Karpas-422 (cell line): ENCODE results near the gene AGMAT. TPM values are rescaled to one million over a fixed set of nuclear protein-coding genes. Genes with fewer than 3 reads are reported as not detected.

Experiments used
- DNase-seq: peaks from one replicate; pipeline ENCODE4 v3.0.0-alpha.2; 2015
- H2AFZ ChIP-seq: fragments of 200-600 bp; sonication (generic); 2 replicates; pipeline ENCODE4 v1.6.1; 2014; ENCODE audit warnings: antibody characterized with exemption, low read length, mixed read lengths
- H3K27ac ChIP-seq: fragments of 200-600 bp; sonication (generic); 2 replicates; pipeline ENCODE4 v1.5.1; 2014; ENCODE audit warnings: mild to moderate bottlenecking, low read length, moderate library complexity
- H3K27me3 ChIP-seq: fragments of 200-600 bp; sonication (generic); 2 replicates; pipeline ENCODE4 v1.6.1; 2014; ENCODE audit warnings: low read length, mixed read lengths
- H3K36me3 ChIP-seq: fragments of 200-600 bp; sonication (generic); 2 replicates; pipeline ENCODE4 v1.6.1; 2014; ENCODE audit warnings: low read length, mixed read lengths; ENCODE audit not compliant: insufficient read depth
- H3K4me1 ChIP-seq: fragments of 200-600 bp; sonication (generic); 2 replicates; pipeline ENCODE4 v1.6.1; 2014; ENCODE audit warnings: mild to moderate bottlenecking, low read length, mixed read lengths
- H3K4me2 ChIP-seq: fragments of 200-600 bp; sonication (generic); 2 replicates; pipeline ENCODE4 v1.6.1; 2014; ENCODE audit warnings: low read length, low read depth, mild to moderate bottlenecking; ENCODE audit not compliant: poor library complexity, severe bottlenecking
- H3K4me3 ChIP-seq: fragments of 200-600 bp; sonication (generic); 2 replicates; pipeline ENCODE4 v1.5.1; 2014; ENCODE audit warnings: mild to moderate bottlenecking, antibody characterized with exemption, low read length, mixed read lengths
- H3K79me2 ChIP-seq: fragments of 200-600 bp; sonication (generic); 2 replicates; pipeline ENCODE4 v1.6.1; 2014; ENCODE audit warnings: mild to moderate bottlenecking, low read length, mixed read lengths
- H3K9ac ChIP-seq: fragments of 200-600 bp; sonication (generic); 2 replicates; pipeline ENCODE4 v1.6.0; 2014; ENCODE audit warnings: low read length
- H3K9me2 ChIP-seq: fragments of 200-600 bp; sonication (generic), shearing (Covaris generic); replicated peaks from 2 replicates; pipeline ENCODE4 v1.6.0; 2014; ENCODE audit warnings: mild to moderate bottlenecking, low read length, moderate library complexity; ENCODE audit not compliant: insufficient read depth
- H3K9me3 ChIP-seq: fragments of 300-700, 200-600 bp; sonication (generic); 2 replicates; pipeline ENCODE4 v1.6.1; 2014; ENCODE audit warnings: low read length, mixed read lengths
- H4K20me1 ChIP-seq: fragments of 200-600 bp; sonication (generic); 2 replicates; pipeline ENCODE4 v1.6.1; 2014; ENCODE audit warnings: mild to moderate bottlenecking, antibody characterized with exemption, low read length, low read depth; ENCODE audit not compliant: insufficient read depth
- small RNA-seq: library from RNA; depleted of rRNA; stranded (forward); fragments of <200 nt; gene quantifications from one replicate; pipeline ENCODE3, GENCODE V24; 2014
- total RNA-seq: library from RNA; depleted of rRNA; stranded (reverse); fragments of >200 nt; shearing (Covaris generic); gene quantifications from 2 replicates; pipeline ENCODE4 v1.2.3, GENCODE V29; 2014; ENCODE audit warnings: low replicate concordance; rRNA removed

Gene AGMAT
- total RNA-seq, 1 experiment from 2014 or later: 3.3 TPM

DNA sequence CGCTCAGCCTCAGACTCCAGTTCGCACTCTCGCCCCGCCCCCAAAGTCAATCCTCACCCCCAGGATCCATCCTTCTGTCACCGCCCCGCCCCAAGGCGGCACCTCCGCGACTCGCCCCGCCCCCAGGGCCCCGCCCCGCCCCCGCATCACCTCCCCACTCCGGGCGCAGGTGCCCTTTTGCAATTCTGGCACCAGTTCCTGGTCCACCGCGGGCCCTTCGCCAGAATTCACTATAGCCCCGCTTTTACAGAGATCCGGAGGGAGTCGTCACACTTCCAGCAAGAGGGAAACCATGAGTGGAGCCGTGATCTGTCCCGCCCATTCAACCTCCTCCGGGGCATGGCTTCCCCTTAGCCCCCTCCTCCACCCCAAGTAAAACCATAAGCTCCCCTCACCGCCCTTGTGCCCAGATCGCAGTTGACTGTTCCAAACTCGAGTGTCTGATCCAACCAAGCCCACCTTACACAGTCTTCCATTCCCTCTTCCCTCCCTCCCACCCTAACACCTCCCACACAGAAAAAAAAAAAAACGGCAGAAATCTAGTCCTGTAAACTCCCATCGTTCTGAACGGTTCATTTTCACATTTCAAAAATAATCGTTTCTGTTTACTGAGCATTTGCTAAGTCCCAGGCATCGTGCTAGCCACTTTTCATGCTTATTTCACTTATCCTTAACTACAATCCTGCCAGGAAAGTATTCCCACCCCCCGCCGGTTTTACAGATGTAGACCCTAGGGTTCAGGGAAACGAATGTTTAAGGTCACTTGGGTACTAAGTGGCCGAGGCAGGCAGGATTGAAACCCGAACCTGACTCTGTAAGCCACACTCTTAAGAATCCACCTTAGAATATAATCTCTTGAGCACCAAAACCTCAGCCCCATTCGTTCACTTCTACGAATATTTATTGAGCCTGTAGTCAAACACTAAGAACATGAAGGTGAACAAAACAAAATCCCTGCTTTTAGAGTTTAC, 59.5 kb downstream of the AGMAT start:
- Histone ChIP-seq H3K79me2 (peaks cover 58% of the 10 kb centered on the region), H3K27me3 (no peaks in the 10 kb centered on the region), H3K9me3 (no peaks in the 10 kb centered on the region), H3K4me3 (peak overlapping the region; percentile 88), H2AFZ (peak overlapping the region; percentile 59), H3K36me3 (no peaks in the 10 kb centered on the region), H3K9ac (peak overlapping the region; percentile 80), H3K4me1 (peaks cover 36% of the 10 kb centered on the region), H4K20me1 (no peaks in the 10 kb centered on the region), H3K9me2 (no peaks in the 10 kb centered on the region), H3K27ac (peak overlapping the region; percentile 68), H3K4me2 (peak overlapping the region; percentile 96)
- peak; percentile 63 for DNase-seq

DNA sequence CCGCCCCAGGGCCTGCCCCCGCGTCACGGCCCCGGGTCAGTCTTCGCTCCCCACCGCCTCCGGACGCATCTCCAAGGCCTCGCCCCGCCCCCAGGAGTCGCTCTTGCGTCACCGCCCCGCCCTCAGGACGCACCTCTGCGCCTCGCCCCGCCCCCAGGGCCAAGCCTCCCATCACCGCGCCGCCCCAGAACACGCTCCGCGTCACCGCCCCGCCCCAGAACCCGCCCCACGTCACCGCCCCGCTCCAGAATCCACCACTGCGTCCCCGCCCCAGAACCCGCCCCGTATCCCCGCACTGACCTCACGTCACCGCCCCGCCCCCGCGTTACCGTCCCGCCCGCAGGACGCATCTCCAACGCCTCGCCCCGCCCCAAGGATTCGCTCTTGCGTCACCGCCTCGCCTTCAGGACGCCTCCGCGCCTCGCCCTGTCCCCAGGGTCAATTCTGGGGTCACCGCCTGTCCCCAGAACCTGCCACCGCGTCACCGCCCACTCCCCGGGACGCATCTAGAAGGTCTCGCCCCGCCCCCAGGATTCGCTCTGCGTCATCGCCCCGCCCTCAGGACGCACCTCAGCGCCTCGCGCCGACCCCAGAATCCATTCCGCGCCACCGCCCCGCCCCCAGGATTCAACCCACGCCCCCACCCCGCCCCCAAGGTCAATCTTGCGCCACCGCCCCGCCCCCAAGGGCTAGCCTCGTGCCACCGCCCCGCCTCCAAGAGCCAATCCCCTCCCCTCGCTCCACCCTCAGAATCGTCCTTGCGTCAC, 60.4 kb downstream of the AGMAT start:
- H3K27me3 ChIP-seq: no peaks in the 10 kb centered on the region
- DNase-seq: peak; percentile 100
- H3K9ac ChIP-seq: peak overlapping the region; percentile 83
- H3K27ac ChIP-seq: 0 out of 2 replicates have a peak overlapping the region, but pooled peaks have one; percentile 43
- peak overlapping the region; percentile 35 for H3K4me2 ChIP-seq
- peaks cover 36% of the 10 kb centered on the region for H3K4me1 ChIP-seq
- peaks cover 60% of the 10 kb centered on the region for H3K79me2 ChIP-seq
- no peaks in the 10 kb centered on the region for H4K20me1 ChIP-seq
- no peaks in the 10 kb centered on the region for H3K9me2 ChIP-seq
- H2AFZ ChIP-seq: no peak overlapping the region
- H3K9me3 ChIP-seq: no peaks in the 10 kb centered on the region
- peak overlapping the region; percentile 89; the same call in 1 of the 2 replicates for H3K4me3 ChIP-seq
- H3K36me3 ChIP-seq: no peaks in the 10 kb centered on the region

DNA sequence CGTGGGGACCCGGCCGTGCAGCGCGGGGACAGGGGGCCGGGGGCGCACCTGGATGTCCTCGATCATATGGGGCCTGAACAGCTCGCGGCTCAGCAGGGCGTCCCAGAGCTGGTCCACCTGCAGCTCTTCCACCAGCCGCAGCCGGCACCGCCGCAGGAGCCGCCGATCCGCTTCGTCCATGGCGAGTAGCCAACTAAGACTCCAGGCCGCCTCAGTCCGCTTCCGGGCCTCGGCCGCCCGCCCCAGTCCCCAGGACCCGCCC, 60.9 kb downstream of the AGMAT start, which contains the start of gene CASP9:
Gene CASP9 (minus strand): TSS at position 195 of the 262 bp plus-strand sequence. CDS start 15 bp downstream, at position 180.
- peaks cover 36% of the 10 kb centered on the region for H3K4me1 ChIP-seq
- H3K79me2 ChIP-seq: peaks cover 59% of the 10 kb centered on the region
- no peaks in the 10 kb centered on the region for H3K9me2 ChIP-seq
- no peaks in the 10 kb centered on the region for H3K9me3 ChIP-seq
- peak within 1 kb of the TSS; percentile 83 for H3K9ac ChIP-seq
- no peaks in the 10 kb centered on the region for H3K27me3 ChIP-seq
- H3K4me2 ChIP-seq: peak within 1 kb of the TSS; percentile 96
- H3K4me3 ChIP-seq: peak within 1 kb of the TSS; percentile 89
- H3K36me3 ChIP-seq: no peaks in the 10 kb centered on the region
- H3K27ac ChIP-seq: peak within 1 kb of the TSS; percentile 68
- peak within 1 kb of the TSS; percentile 59; the same call in 1 of the 2 replicates for H2AFZ ChIP-seq
- no peak for DNase-seq
- H4K20me1 ChIP-seq: no peaks in the 10 kb centered on the region

- H3K4me1 ChIP-seq: peaks cover 34% of the 10 kb centered on the region
- H3K27ac ChIP-seq: peak overlapping the region; percentile 55
- H2AFZ ChIP-seq: no peak overlapping the region
- no peaks in the 10 kb centered on the region for H3K27me3 ChIP-seq
- H3K9ac ChIP-seq: peak overlapping the region; percentile 83
- H3K9me3 ChIP-seq: no peaks in the 10 kb centered on the region
- DNase-seq: peak; percentile 70
- no peaks in the 10 kb centered on the region for H3K36me3 ChIP-seq
- H3K4me3 ChIP-seq: peak overlapping the region; percentile 89
- peaks cover 57% of the 10 kb centered on the region for H3K79me2 ChIP-seq
- H3K4me2 ChIP-seq: peak overlapping the region; percentile 82
- no peaks in the 10 kb centered on the region for H4K20me1 ChIP-seq
- no peaks in the 10 kb centered on the region for H3K9me2 ChIP-seq
Observed at GRCh38 chr1:15523104-15524020, 61.5 kb downstream of the AGMAT start.

- H4K20me1 ChIP-seq: no peaks in the 10 kb centered on the region
- no peaks in the 10 kb centered on the region for H3K9me3 ChIP-seq
- H3K79me2 ChIP-seq: peaks cover 57% of the 10 kb centered on the region
- no peak for DNase-seq
- peak overlapping the region; percentile 82 for H3K4me2 ChIP-seq
- no peak overlapping the region for H2AFZ ChIP-seq
- H3K4me3 ChIP-seq: peak overlapping the region; percentile 89
- no peaks in the 10 kb centered on the region for H3K9me2 ChIP-seq
- no peak overlapping the region for H3K27ac ChIP-seq
- H3K4me1 ChIP-seq: peaks cover 26% of the 10 kb centered on the region
- peak overlapping the region; percentile 83 for H3K9ac ChIP-seq
- no peaks in the 10 kb centered on the region for H3K27me3 ChIP-seq
- H3K36me3 ChIP-seq: peaks cover 6% of the 10 kb centered on the region
Observed at GRCh38 chr1:15522551-15522950, 62.3 kb downstream of the AGMAT start.

Small RNAs within 50 kb of the gene (small RNA-seq; reads per million reads assigned to genes)
- gene CD24P1 (not detected), gene RNU7-179P (not detected), gene SCARNA21B (not detected)

Other genes with a start within 250 kb of the AGMAT start
- gene EFHD2, start 175.2 kb downstream of the AGMAT start, total RNA-seq: 24.9 and 57.8 TPM in 2 replicates
- not detected in 2 replicates for gene CTRC, start 146.6 kb downstream of the AGMAT start, total RNA-seq
- gene CELA2A, start 128.3 kb downstream of the AGMAT start, total RNA-seq: not detected in 2 replicates
- gene CELA2B, start 108.9 kb downstream of the AGMAT start, total RNA-seq: not detected in 2 replicates
- gene CASP9, start 60.8 kb downstream of the AGMAT start, total RNA-seq: 26.1 and 31.8 TPM in 2 replicates
- 15.5 and 31.0 TPM in 2 replicates for gene DNAJC16, start 58.2 kb downstream of the AGMAT start, total RNA-seq
- gene DDI2, start 32.4 kb upstream of the AGMAT start, total RNA-seq: 29.3 and 40.0 TPM in 2 replicates
- gene PLEKHM2, start 99.3 kb upstream of the AGMAT start, total RNA-seq: 41.8 and 60.5 TPM in 2 replicates
- 0.52 and 0.83 TPM in 2 replicates for gene SLC25A34, start 151.2 kb upstream of the AGMAT start, total RNA-seq
- not detected in 2 replicates for gene TMEM82, start 157.4 kb upstream of the AGMAT start, total RNA-seq
- gene FBLIM1, start 173.7 kb upstream of the AGMAT start, total RNA-seq: not detected in 2 replicates
- gene UQCRHL, start 222.6 kb upstream of the AGMAT start, total RNA-seq: 5.4 and 6.4 TPM in 2 replicates